ENCODE measurements around the gene PMEPA1.

Gene PMEPA1

GRCh38 chr20:57657535-57658446, 52.0 kb downstream of the PMEPA1 start:
- H3K27ac ChIP-seq (ENCODE audit: low read length), result no peak overlapping the region
- H3K36me3 ChIP-seq (ENCODE audit: control insufficient read depth in 1 of 2, insufficient read depth in 2 of 2, low read length in 2 of 2), result peaks cover 0 to 23% of the 10 kb centered on the region in 2 donors
- H3K4me3 ChIP-seq (ENCODE audit: low read depth in 1 of 2, low read length in 2 of 2), result no peak overlapping the region
- no peaks in the 10 kb centered on the region for H3K27me3 ChIP-seq (ENCODE audit: low read depth, low read length)
- peaks cover 2 to 27% of the 10 kb centered on the region in 2 donors for H3K4me1 ChIP-seq (ENCODE audit: control insufficient read depth in 1 of 2, insufficient read depth in 2 of 2, low read length in 2 of 2)
- no peaks in the 10 kb centered on the region for H3K9me3 ChIP-seq (ENCODE audit: control insufficient read depth in 1 of 2, low read length in 2 of 2)

GRCh38 chr20:57656821-57657534, 52.8 kb downstream of the PMEPA1 start:
- Histone ChIP-seq H3K36me3 (ENCODE audit: control insufficient read depth in 1 of 2, insufficient read depth in 2 of 2, low read length in 2 of 2) (peaks cover 0 to 32% of the 10 kb centered on the region in 2 donors), H3K27ac (ENCODE audit: low read length) (no peak overlapping the region), H3K27me3 (ENCODE audit: low read depth, low read length) (no peaks in the 10 kb centered on the region), H3K4me1 (ENCODE audit: control insufficient read depth in 1 of 2, insufficient read depth in 2 of 2, low read length in 2 of 2) (peaks cover 2 to 26% of the 10 kb centered on the region in 2 donors), H3K4me3 (ENCODE audit: low read depth in 1 of 2, low read length in 2 of 2) (no peak overlapping the region), H3K9me3 (ENCODE audit: control insufficient read depth in 1 of 2, low read length in 2 of 2) (no peaks in the 10 kb centered on the region)

- peaks cover 2 to 20% of the 10 kb centered on the region in 2 donors for H3K4me1 ChIP-seq (ENCODE audit: control insufficient read depth in 1 of 2, insufficient read depth in 2 of 2, low read length in 2 of 2)
- no peaks in the 10 kb centered on the region for H3K27me3 ChIP-seq (ENCODE audit: low read depth, low read length)
- H3K27ac ChIP-seq (ENCODE audit: low read length), result no peak overlapping the region
- no peaks in the 10 kb centered on the region for H3K9me3 ChIP-seq (ENCODE audit: control insufficient read depth in 1 of 2, low read length in 2 of 2)
- peaks cover 0 to 35% of the 10 kb centered on the region in 2 donors for H3K36me3 ChIP-seq (ENCODE audit: control insufficient read depth in 1 of 2, insufficient read depth in 2 of 2, low read length in 2 of 2)
- H3K4me3 ChIP-seq (ENCODE audit: low read depth in 1 of 2, low read length in 2 of 2), result no peak overlapping the region
Measured at GRCh38 chr20:57656252-57656820, 53.5 kb downstream of the PMEPA1 start.

- H3K27ac ChIP-seq (ENCODE audit: low read length), result no peak overlapping the region
Measured at GRCh38 chr20:57655809-57656155, 54.0 kb downstream of the PMEPA1 start.

GRCh38 chr20:57654998-57655808, 54.6 kb downstream of the PMEPA1 start:
- Histone ChIP-seq H3K9me3 (ENCODE audit: control insufficient read depth in 1 of 2, low read length in 2 of 2) (no peaks in the 10 kb centered on the region), H3K4me1 (ENCODE audit: control insufficient read depth in 1 of 2, insufficient read depth in 2 of 2, low read length in 2 of 2) (peaks cover 2 to 16% of the 10 kb centered on the region in 2 donors), H3K27me3 (ENCODE audit: low read depth, low read length) (no peaks in the 10 kb centered on the region), H3K36me3 (ENCODE audit: control insufficient read depth in 1 of 2, insufficient read depth in 2 of 2, low read length in 2 of 2) (peaks cover 0 to 38% of the 10 kb centered on the region in 2 donors), H3K4me3 (ENCODE audit: low read depth in 1 of 2, low read length in 2 of 2) (no peak overlapping the region), H3K27ac (ENCODE audit: low read length) (no peak overlapping the region)

More at GRCh38 chr20:57655809-57656155, 54.0 kb downstream of the PMEPA1 start:
- no peak overlapping the region for H3K4me3 ChIP-seq (ENCODE audit: low read depth in 1 of 2, low read length in 2 of 2)
- peaks cover 2 to 16% of the 10 kb centered on the region in 2 donors for H3K4me1 ChIP-seq (ENCODE audit: control insufficient read depth in 1 of 2, insufficient read depth in 2 of 2, low read length in 2 of 2)
- H3K36me3 ChIP-seq (ENCODE audit: control insufficient read depth in 1 of 2, insufficient read depth in 2 of 2, low read length in 2 of 2), result peaks cover 0 to 38% of the 10 kb centered on the region in 2 donors
- H3K27me3 ChIP-seq (ENCODE audit: low read depth, low read length), result no peaks in the 10 kb centered on the region
- no peaks in the 10 kb centered on the region for H3K9me3 ChIP-seq (ENCODE audit: control insufficient read depth in 1 of 2, low read length in 2 of 2)

- Histone ChIP-seq H3K4me3 (ENCODE audit: low read depth in 1 of 2, low read length in 2 of 2) (no peak overlapping the region), H3K9me3 (ENCODE audit: control insufficient read depth in 1 of 2, low read length in 2 of 2) (no peaks in the 10 kb centered on the region), H3K4me1 (ENCODE audit: control insufficient read depth in 1 of 2, insufficient read depth in 2 of 2, low read length in 2 of 2) (peaks cover 2 to 16% of the 10 kb centered on the region in 2 donors), H3K36me3 (ENCODE audit: control insufficient read depth in 1 of 2, insufficient read depth in 2 of 2, low read length in 2 of 2) (peaks cover 0 to 38% of the 10 kb centered on the region in 2 donors), H3K27ac (ENCODE audit: low read length) (no peak overlapping the region), H3K27me3 (ENCODE audit: low read depth, low read length) (no peaks in the 10 kb centered on the region)
Measured at GRCh38 chr20:57654363-57654997, 55.3 kb downstream of the PMEPA1 start.

- H3K9me3 ChIP-seq (ENCODE audit: control insufficient read depth in 1 of 2, low read length in 2 of 2), result no peaks in the 10 kb centered on the region
- H3K4me1 ChIP-seq (ENCODE audit: control insufficient read depth in 1 of 2, insufficient read depth in 2 of 2, low read length in 2 of 2), result peaks cover 2 to 16% of the 10 kb centered on the region in 2 donors
- H3K4me3 ChIP-seq (ENCODE audit: low read depth in 1 of 2, low read length in 2 of 2), result no peak overlapping the region
- no peaks in the 10 kb centered on the region for H3K27me3 ChIP-seq (ENCODE audit: low read depth, low read length)
- H3K36me3 ChIP-seq (ENCODE audit: control insufficient read depth in 1 of 2, insufficient read depth in 2 of 2, low read length in 2 of 2), result peaks cover 0 to 32% of the 10 kb centered on the region in 2 donors
- no peak overlapping the region for H3K27ac ChIP-seq (ENCODE audit: low read length)
Measured at GRCh38 chr20:57653910-57654309, 55.9 kb downstream of the PMEPA1 start.

- peaks cover 0 to 29% of the 10 kb centered on the region in 2 donors for H3K36me3 ChIP-seq (ENCODE audit: control insufficient read depth in 1 of 2, insufficient read depth in 2 of 2, low read length in 2 of 2)
- H3K27ac ChIP-seq (ENCODE audit: low read length), result no peak overlapping the region
Measured at GRCh38 chr20:57653546-57653900, 56.3 kb downstream of the PMEPA1 start.

GRCh38 chr20:57652606-57653545, 56.9 kb downstream of the PMEPA1 start:
- peaks cover 0 to 27% of the 10 kb centered on the region in 2 donors for H3K36me3 ChIP-seq (ENCODE audit: control insufficient read depth in 1 of 2, insufficient read depth in 2 of 2, low read length in 2 of 2)
- H3K27ac ChIP-seq (ENCODE audit: low read length), result no peak overlapping the region
- no peak overlapping the region for H3K4me3 ChIP-seq (ENCODE audit: low read depth in 1 of 2, low read length in 2 of 2)

More at GRCh38 chr20:57653546-57653900, 56.3 kb downstream of the PMEPA1 start:
- Histone ChIP-seq H3K9me3 (ENCODE audit: control insufficient read depth in 1 of 2, low read length in 2 of 2) (no peaks in the 10 kb centered on the region), H3K27me3 (ENCODE audit: low read depth, low read length) (no peaks in the 10 kb centered on the region), H3K4me3 (ENCODE audit: low read depth in 1 of 2, low read length in 2 of 2) (no peak overlapping the region), H3K4me1 (ENCODE audit: control insufficient read depth in 1 of 2, insufficient read depth in 2 of 2, low read length in 2 of 2) (peaks cover 2 to 16% of the 10 kb centered on the region in 2 donors)

More at GRCh38 chr20:57652606-57653545, 56.9 kb downstream of the PMEPA1 start:
- Histone ChIP-seq H3K27me3 (ENCODE audit: low read depth, low read length) (no peaks in the 10 kb centered on the region), H3K4me1 (ENCODE audit: control insufficient read depth in 1 of 2, insufficient read depth in 2 of 2, low read length in 2 of 2) (peaks cover 0 to 15% of the 10 kb centered on the region in 2 donors), H3K9me3 (ENCODE audit: control insufficient read depth in 1 of 2, low read length in 2 of 2) (no peaks in the 10 kb centered on the region)
